ENCODE data around the gene FNBP1L. TPM values are rescaled to one million over a fixed set of nuclear protein-coding genes. Genes with fewer than 3 reads are reported as not detected.

Gene FNBP1L
- total and polyA plus RNA-seq, 3 donors from 2014 or later: 21.9 to 54.4 (median 46.5) TPM

DNA sequence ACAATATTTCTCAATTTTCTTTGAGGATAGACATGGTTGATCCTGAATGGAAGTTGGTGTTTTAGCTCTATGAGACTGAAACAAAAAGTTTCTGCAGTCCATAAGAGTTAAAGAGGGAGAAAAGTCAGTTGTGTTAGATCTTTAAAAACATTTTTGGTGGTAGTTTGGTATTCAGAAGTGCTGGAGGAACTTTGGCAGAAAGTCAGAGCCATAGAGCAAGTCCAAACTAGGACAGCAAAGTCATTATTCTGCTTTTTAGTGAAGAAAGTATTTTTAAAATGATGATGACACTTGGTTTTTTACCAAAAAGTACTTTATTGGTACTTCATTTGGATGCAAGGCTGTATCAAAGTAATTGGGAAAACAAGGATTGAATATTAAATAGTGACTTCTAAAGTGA is 41.8 kb downstream of the FNBP1L start:
- H3K27me3 ChIP-seq: no peaks in the 10 kb centered on the region
- no peaks in the 10 kb centered on the region for H3K9me3 ChIP-seq
- H3K36me3 ChIP-seq (ENCODE audit: low read depth, missing control alignments): no peaks in the 10 kb centered on the region
- H3K4me3 ChIP-seq: no peak overlapping the region
- intact Hi-C loops (cut with DNase I; ENCODE audit: low total_unique reads): no loop called here
- no peaks in the 10 kb centered on the region for H3K4me1 ChIP-seq
- TF ChIP-seq, protein P1, sequence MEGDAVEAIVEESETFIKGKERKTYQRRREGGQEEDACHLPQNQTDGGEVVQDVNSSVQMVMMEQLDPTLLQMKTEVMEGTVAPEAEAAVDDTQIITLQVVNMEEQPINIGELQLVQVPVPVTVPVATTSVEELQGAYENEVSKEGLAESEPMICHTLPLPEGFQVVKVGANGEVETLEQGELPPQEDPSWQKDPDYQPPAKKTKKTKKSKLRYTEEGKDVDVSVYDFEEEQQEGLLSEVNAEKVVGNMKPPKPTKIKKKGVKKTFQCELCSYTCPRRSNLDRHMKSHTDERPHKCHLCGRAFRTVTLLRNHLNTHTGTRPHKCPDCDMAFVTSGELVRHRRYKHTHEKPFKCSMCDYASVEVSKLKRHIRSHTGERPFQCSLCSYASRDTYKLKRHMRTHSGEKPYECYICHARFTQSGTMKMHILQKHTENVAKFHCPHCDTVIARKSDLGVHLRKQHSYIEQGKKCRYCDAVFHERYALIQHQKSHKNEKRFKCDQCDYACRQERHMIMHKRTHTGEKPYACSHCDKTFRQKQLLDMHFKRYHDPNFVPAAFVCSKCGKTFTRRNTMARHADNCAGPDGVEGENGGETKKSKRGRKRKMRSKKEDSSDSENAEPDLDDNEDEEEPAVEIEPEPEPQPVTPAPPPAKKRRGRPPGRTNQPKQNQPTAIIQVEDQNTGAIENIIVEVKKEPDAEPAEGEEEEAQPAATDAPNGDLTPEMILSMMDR (IDR thresholded peaks at IDR 0.05): no peak
- no peak for TF ChIP-seq POLR2A (IDR thresholded peaks at IDR 0.05)
- no peak overlapping the region for H3K27ac ChIP-seq
- no peak for DNase-seq

GRCh38 chr1:93490357-93490756 is 42.4 kb downstream of the FNBP1L start:
- no peaks in the 10 kb centered on the region for H3K36me3 ChIP-seq (ENCODE audit: low read depth, missing control alignments)
- intact Hi-C loops (cut with DNase I; ENCODE audit: low total_unique reads): no loop called here
- H3K4me1 ChIP-seq: no peaks in the 10 kb centered on the region
- H3K9me3 ChIP-seq: no peaks in the 10 kb centered on the region
- H3K27ac ChIP-seq: no peak overlapping the region
- no peak for DNase-seq
- TF ChIP-seq POLR2A (IDR thresholded peaks at IDR 0.05): no peak
- TF ChIP-seq, protein P1 (IDR thresholded peaks at IDR 0.05): no peak
- H3K27me3 ChIP-seq: no peaks in the 10 kb centered on the region
- H3K4me3 ChIP-seq: no peak overlapping the region

- DNase-seq: no peak
- Histone ChIP-seq H3K36me3 (ENCODE audit: low read depth, missing control alignments) (no peaks in the 10 kb centered on the region), H3K4me3 (no peak overlapping the region), H3K27ac (no peak overlapping the region), H3K9me3 (no peaks in the 10 kb centered on the region), H3K4me1 (no peaks in the 10 kb centered on the region), H3K27me3 (no peaks in the 10 kb centered on the region)
- WGBS, 2 donors: 81 to 96% methylated on average over 1 of the region's 1 CpG
- TF ChIP-seq, protein P1 (IDR thresholded peaks at IDR 0.05): no peak
- no peak for TF ChIP-seq POLR2A (IDR thresholded peaks at IDR 0.05)
- intact Hi-C loops (cut with DNase I; ENCODE audit: low total_unique reads): no loop called here
Observed at GRCh38 chr1:93495911-93496310, 48.0 kb downstream of the FNBP1L start.

GRCh38 chr1:93496520-93496919 is 48.6 kb downstream of the FNBP1L start:
- Histone ChIP-seq H3K27ac (no peak overlapping the region), H3K9me3 (no peaks in the 10 kb centered on the region), H3K4me3 (no peak overlapping the region), H3K4me1 (no peaks in the 10 kb centered on the region), H3K27me3 (no peaks in the 10 kb centered on the region), H3K36me3 (ENCODE audit: low read depth, missing control alignments) (no peaks in the 10 kb centered on the region)
- intact Hi-C loops (cut with DNase I; ENCODE audit: low total_unique reads): no loop called here
- TF ChIP-seq, protein P1 (IDR thresholded peaks at IDR 0.05): no peak
- no peak for TF ChIP-seq POLR2A (IDR thresholded peaks at IDR 0.05)
- DNase-seq: no peak
- WGBS, 2 donors: 94 to 97% methylated on average over 4 of the region's 4 CpGs

GRCh38 chr1:93499075-93499474 is 51.2 kb downstream of the FNBP1L start:
- intact Hi-C loops (cut with DNase I; ENCODE audit: low total_unique reads): no loop called here
- TF ChIP-seq POLR2A (IDR thresholded peaks at IDR 0.05): no peak
- TF ChIP-seq, protein P1 (IDR thresholded peaks at IDR 0.05): no peak
- DNase-seq: no peak
- Histone ChIP-seq H3K27me3 (no peaks in the 10 kb centered on the region), H3K27ac (no peak overlapping the region), H3K4me1 (no peaks in the 10 kb centered on the region), H3K9me3 (no peaks in the 10 kb centered on the region), H3K36me3 (ENCODE audit: low read depth, missing control alignments) (no peaks in the 10 kb centered on the region), H3K4me3 (no peak overlapping the region)
- 61 to 70% methylated on average over 2 of the region's 2 CpGs for WGBS, 2 donors

Measured in testis (tissue), 3 donors.